GM18505 (cell line): ENCODE results near the gene CHN2.

Experiments used
- ATAC-seq: cut with Tn5 transposase; IDR thresholded peaks from one replicate; pipeline ENCODE4 v1.9.1; 2021; ENCODE audit not compliant: unreplicated experiment
- POLR2A ChIP-seq: IDR thresholded peaks from 4 replicates; pipeline ENCODE4 v1.6.1; 2011; ENCODE audit warnings: borderline replicate concordance; ENCODE audit not compliant: insufficient read depth, insufficient read length; ENCODE audit errors: extremely low read depth

The CHN2 gene

GRCh38 chr7:29332875-29333855 lies 138.6 kb downstream of the CHN2 start:
- ATAC-seq, result no peak
- TF ChIP-seq POLR2A, result no peak

- ATAC-seq, result no peak
- TF ChIP-seq POLR2A, result no peak
These were observed 140.9 kb downstream of the CHN2 start for GRCh38 chr7:29335188-29336083.

- ATAC-seq, result no peak
- no peak for TF ChIP-seq POLR2A
These were observed 143.1 kb downstream of the CHN2 start for GRCh38 chr7:29337546-29338116.

- TF ChIP-seq POLR2A, result no peak
- ATAC-seq, result no peak
These were observed 146.1 kb downstream of the CHN2 start for GRCh38 chr7:29340696-29341095.

GRCh38 chr7:29341156-29341555 lies 146.6 kb downstream of the CHN2 start:
- no peak for ATAC-seq
- no peak for TF ChIP-seq POLR2A

- TF ChIP-seq POLR2A, result no peak
- no peak for ATAC-seq
These were observed 148.2 kb downstream of the CHN2 start for GRCh38 chr7:29342761-29343160.

GRCh38 chr7:29343399-29343798 lies 148.8 kb downstream of the CHN2 start:
- ATAC-seq, result no peak
- TF ChIP-seq POLR2A, result no peak

- ATAC-seq, result no peak
- no peak for TF ChIP-seq POLR2A
These were observed 149.9 kb downstream of the CHN2 start for GRCh38 chr7:29344334-29344978.

GRCh38 chr7:29345590-29345989 lies 151.0 kb downstream of the CHN2 start:
- TF ChIP-seq POLR2A, result no peak
- ATAC-seq, result no peak

- no peak for ATAC-seq
- no peak for TF ChIP-seq POLR2A
These were observed 151.8 kb downstream of the CHN2 start for GRCh38 chr7:29346231-29346978.

GRCh38 chr7:29349362-29349761 lies 154.8 kb downstream of the CHN2 start:
- ATAC-seq, result no peak
- TF ChIP-seq POLR2A, result no peak

GRCh38 chr7:29350351-29350750 lies 155.8 kb downstream of the CHN2 start:
- no peak for ATAC-seq

More at GRCh38 chr7:29350351-29350750, 155.8 kb downstream of the CHN2 start:
- no peak for TF ChIP-seq POLR2A
